HG03432 (cell line): ENCODE data around the gene ORC4.
"Not testable (repeated sequence)": the region's sequence is repeated elsewhere in the genome, so short reads cannot be mapped to it uniquely, and the experiment has no call there.

Experiments
- ATAC-seq: cut with Tn5 transposase; IDR thresholded peaks from one replicate; pipeline ENCODE4 v1.9.1; 2021; ENCODE audit warnings: mild to moderate bottlenecking, moderate library complexity; ENCODE audit not compliant: unreplicated experiment

ORC4 gene

GRCh38 chr2:148021059-148021861 lies 723 bp upstream of the ORC4 start, which contains the start of gene MBD5:
Gene MBD5 (plus strand): TSS chr2:148021091.
- ATAC-seq: peak; percentile 33

GRCh38 chr2:148014616-148015015 lies 5.9 kb downstream of the ORC4 start:
- no peak for ATAC-seq

GRCh38 chr2:148013876-148014275 lies 6.7 kb downstream of the ORC4 start:
- no peak for ATAC-seq

DNA sequence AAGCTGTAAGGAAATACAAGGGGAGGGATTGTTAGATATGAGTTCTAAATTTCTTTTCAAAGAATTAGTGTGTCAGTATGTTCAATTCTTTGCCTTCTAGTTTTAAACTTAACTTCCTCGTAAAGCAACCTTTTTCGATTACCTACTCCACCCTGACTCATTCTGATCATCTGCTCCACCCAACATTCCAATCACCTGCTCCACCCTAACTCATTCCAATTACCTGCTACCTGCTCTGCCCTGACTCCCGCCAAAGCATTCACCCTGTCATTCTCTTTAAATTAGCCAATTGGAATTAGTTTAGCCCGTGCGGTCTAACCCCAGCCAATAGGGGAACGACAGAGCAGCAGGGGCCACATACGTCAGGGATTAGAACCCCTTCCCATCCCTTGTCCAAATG lies 12.1 kb downstream of the ORC4 start:
- ATAC-seq: not testable (repeated sequence)

DNA sequence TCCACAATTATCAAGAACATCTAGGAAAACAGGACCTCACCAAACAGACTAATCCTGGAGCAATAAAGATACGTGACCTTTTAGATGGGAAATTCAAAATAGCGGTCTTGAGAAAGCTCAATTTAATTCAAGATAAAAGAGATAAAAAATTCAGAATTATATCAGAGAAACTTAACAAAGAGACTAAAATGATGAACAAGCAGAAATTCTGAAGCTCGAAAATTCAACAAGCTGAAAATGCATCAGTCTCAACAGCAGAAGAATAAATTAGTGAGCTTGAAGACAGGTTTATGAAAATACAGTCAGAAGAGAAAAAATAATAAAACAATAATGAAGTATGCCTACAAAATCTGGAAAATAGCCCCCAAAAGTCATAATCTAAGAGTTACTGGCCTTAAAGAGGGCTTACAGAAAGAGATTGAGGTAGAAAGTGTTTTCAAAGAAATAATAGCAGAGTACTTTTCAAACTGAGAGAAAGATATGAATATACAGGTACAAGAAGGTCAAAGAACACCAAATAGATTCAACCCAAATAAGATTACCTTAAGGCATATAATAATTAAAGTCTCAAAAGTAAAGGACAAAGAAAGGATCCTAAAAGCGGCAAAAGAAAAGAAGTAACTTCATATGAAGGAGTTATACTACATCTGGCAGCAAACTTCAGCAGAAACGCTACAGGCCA lies 13.2 kb downstream of the ORC4 start:
- no peak for ATAC-seq

- no peak for ATAC-seq
These were observed 14.1 kb downstream of the ORC4 start for GRCh38 chr2:148006249-148007007.

DNA sequence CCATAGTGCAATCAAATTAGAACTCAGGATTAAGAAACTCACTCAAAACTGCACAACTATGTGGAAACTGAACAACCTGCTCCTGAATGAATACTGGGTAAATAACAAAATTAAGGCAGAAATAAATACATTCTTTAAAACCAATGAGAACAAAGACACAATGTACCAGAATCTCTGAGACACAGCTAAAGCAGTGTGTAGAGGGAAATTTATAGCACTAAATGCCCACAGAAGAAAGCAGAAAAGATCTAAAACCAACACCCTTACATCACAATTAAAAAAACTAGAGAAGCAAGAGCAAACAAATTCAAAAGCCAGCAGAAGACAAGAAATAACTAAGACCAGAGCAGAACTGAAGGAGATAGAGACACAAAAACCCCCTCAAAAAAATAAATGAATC lies 18.1 kb downstream of the ORC4 start:
- not testable (repeated sequence) for ATAC-seq

DNA sequence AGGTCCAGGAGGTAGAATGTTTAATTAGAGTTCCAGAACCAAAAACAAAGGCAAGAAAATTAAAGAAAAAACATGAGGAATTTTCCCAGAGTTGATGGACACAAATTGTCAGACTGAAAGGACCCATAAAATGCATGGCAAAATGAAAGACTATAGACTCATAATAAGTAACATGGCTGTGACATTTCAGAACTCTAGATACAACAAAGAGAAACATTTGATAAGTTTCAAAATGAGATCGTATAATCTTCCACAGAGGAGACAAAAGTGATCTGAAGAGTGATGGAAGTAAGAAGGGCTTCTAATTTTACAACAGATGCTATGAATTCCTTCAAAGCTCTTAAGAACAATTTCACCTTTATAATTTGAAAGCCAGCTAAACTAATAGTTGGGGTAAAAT lies 20.4 kb downstream of the ORC4 start:
- no peak for ATAC-seq

DNA sequence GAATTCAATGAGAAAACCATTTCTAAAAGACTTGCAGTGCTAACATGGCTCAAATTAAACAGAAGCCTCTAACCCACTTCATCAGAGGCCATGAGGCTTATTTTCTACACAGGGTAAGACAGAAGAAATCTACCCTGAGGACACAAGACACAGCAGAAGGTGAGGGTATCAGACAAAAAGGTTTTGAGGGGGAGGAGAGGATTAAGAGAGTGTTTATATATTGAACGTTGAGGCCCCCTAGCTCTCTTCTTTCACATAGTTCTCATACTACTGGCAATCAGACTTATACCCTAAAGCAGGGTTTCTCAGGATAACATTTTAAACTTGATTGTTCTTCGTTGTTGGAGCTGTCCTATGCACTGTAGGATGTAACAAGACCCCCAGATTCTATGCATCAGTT lies 21.4 kb downstream of the ORC4 start:
- no peak for ATAC-seq

DNA sequence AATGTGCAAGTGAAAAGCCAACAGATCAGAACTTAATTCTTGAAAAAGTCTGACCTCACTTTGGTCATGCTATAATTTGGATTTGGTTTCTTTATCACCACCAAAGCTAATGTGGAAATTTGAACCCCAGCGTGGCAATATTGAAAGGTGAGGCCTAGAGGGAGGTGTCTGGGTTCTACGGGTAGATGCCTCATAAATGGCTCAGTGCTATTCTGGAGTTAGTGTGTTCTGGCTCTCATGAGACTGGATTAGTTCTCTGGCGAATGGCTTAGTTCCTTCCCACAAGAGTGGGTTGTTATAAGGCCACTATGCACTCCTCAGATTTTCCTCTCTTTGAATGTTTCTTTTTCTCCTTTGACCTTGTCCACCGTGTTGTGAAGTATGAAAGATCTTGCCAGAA lies 22.3 kb downstream of the ORC4 start:
- ATAC-seq: no peak

DNA sequence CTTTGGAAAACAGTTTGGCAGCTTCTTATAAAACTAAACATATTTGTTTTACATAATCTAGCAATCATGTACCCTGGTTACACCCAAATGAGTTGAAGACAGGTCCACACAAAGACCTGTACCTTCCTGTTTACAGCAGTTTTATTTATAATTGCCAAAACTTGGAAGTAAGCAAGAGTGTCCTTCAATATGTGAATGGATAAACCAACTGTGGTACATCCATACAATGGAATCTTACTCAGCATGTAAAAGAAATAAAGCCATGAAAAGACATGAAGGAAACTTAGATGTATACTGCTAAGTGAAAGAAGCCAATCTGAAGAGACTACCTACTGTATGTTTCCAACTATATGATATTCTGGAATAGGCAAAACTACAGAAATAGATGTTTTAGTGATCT lies 23.7 kb downstream of the ORC4 start:
- no peak for ATAC-seq

GRCh38 chr2:147994965-147995364 lies 25.6 kb downstream of the ORC4 start:
- ATAC-seq: not testable (repeated sequence)

DNA sequence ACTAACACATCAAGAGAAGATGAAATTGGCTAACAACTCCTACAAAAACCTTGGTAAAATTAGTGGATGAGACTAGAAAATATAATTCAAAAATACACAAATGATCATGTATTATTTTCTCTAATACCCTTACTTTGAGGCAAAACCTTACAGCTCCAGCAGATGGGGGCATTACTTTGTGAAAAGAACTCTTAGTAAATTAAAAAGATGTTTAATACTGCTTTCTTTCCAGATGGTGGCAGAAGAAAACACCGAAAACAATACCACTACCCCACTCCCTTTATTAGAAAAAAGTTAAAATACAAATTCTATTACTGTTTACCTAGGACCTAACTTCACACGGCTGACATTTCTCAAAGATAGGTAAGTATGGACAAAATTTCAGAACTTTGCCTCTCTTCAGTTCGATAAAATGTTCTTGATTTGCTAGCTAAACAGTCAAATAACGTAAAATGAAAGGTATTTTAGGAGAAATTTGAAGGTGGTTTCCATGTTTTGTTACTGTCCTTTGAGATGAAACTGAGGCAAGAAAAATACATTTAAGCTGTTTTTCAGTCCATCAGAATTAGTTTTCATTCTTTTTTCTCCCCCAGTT lies 30.6 kb downstream of the ORC4 start:
- peak; percentile 94 for ATAC-seq

DNA sequence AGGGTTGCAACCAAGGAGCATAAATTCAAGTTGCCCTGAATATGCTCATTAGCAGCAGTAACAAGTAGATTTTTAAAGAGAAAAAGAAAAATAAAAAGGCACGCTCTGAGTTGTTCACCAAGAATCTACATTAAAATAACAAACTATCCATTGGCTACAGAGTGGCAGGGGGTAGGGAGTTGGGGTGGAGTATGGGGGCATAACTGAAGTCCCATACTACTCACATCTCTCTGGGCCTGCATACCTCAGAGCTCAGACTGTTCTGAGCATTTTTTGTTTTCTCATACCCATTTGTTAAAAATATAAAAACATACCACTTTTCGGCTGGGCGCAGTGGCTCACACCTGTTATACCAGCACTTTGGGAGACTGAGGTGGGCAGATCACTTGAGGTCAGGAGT lies 31.4 kb downstream of the ORC4 start:
- ATAC-seq: no peak

DNA sequence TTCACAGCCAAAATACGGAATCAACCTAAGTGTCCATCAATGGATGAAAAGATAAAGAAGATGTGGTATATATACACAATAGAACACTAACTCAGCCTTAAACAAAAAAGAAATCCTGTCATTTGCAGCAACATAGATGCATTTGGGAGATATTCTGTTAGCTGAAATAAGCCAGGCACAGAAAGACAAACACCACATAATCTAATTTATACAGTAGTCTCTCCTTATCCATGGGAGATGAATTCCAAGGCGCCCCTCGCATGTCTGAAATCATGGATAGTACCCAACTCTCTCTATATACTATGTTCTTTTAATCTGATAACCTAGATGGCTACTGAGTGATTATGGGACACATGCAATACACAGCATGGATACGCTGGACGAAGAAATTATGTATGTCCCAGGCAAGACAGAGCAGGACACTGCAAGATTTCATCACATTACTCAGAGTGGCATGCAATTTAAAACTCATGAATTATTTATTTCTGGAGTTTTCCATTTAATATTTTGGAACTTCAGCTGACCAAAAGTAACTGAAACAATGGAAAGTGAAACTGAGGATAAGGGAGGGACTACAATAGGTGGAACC lies 39.5 kb downstream of the ORC4 start:
- no peak for ATAC-seq

DNA sequence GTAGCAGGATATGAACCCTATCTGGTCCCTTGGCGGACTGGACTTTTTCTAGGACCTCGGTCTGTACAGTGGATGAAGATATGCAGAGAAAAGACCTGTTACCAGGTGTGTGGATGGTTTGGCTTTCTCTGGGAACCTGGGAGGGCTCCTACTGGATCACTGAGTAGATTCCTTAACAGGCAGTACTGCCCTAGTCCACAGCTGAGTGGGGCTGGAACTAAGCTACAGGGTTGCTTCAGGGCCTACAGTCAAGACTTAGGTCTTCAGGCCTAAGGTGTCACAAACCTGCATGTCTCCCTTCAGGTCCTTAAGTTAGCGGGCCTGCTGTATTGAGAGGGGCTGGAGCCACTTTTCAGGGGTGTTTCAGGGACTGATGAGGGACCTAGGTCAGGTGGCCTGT lies 42.9 kb downstream of the ORC4 start:
- no peak for ATAC-seq

- no peak for ATAC-seq
These were observed 44.4 kb downstream of the ORC4 start for GRCh38 chr2:147976102-147976501.

DNA sequence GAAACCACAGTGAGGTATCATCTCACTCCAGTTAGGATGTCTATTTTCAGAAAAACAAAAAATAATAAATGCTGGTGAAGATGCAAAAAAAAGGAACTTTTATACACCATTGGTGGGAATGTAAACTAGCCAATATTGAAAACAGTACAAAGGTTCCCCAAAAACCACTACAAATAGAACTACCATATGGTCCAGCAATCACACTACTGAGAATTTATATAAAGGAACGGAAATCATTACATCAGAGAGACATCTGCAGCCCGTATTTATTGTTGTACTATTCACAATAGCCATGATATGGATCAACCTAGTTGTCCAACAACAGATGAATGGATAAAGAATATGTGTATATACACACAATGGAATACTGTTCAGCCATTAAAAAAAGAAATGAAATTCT lies 52.0 kb downstream of the ORC4 start:
- no peak for ATAC-seq

DNA sequence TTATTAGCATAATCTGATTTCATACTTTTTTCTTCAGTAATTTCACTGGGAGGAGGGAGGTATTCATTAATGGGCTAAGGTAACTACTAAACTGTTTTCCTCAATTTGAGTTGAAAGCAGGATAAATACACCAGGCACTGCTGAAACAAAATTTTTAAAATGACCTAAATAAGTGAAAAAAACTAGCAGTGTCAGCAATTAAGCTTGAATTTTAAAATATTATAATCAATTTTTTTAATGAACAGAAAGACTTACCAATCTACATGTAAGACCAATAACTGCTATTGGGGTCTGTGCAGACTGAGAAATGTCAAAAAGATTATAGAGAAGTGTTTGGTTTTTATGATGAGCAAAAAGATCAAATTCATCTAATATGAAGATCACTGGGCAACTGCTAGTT lies 68.4 kb downstream of the ORC4 start:
- ATAC-seq: no peak

DNA sequence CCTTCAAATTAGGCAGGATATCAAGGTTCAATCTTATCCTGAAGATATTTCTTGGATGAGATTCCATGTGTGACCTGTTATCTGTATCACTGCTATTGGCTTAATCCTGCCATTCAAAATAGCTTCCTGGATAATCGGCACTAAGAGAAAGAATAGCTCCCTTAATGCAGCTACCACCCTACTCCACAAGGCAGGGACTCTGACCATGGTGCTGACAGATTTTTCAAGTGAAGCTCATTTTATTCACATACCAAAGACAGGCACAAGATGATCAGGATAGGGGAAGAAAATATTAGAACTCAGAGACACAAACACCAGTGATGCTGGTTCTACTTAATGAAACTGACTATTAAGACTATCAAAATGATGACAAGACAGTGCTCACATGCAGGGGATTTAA lies 74.9 kb downstream of the ORC4 start:
- ATAC-seq: no peak

- ATAC-seq: no peak
These were observed 81.2 kb downstream of the ORC4 start for GRCh38 chr2:147939313-147939712.
